A549 (cell line): ENCODE results near the gene CYB5RL.

Source experiments
- CTCF ChIP-seq: fragments of >200 bp; sonication (Bioruptor Twin); formaldehyde crosslinking; IDR thresholded peaks from 3 replicates; pipeline ENCODE4 v1.5.1; 2016
- EP300 ChIP-seq, 2 experiments: fragments of >200 bp; sonication (Bioruptor Twin); formaldehyde crosslinking; IDR thresholded peaks; 2 replicates in 1 of 2; 3 replicates in 1 of 2; pipeline ENCODE4 v1.6.1; 2016 to 2017
- ESRRA ChIP-seq: fragments of 150-350 bp; IDR thresholded peaks from 2 replicates; pipeline ENCODE4 v1.6.1; 2014; ENCODE audit warnings: mild to moderate bottlenecking, low read length, borderline replicate concordance
- KDM5A ChIP-seq: fragments of 200-600 bp; sonication (generic); IDR thresholded peaks from 2 replicates; pipeline ENCODE4 v1.6.1; 2016; ENCODE audit warnings: antibody characterized with exemption, mild to moderate bottlenecking
- MAFK ChIP-seq: fragments of 450-650 bp; IDR thresholded peaks from 2 replicates; pipeline ENCODE4 v1.6.1; 2014; ENCODE audit not compliant: partially characterized antibody
- NPAS2 ChIP-seq: fragments of 250-450 bp; sonication (Bioruptor Pico); IDR thresholded peaks from 2 replicates; pipeline ENCODE4 v1.8.0; 2022; ENCODE audit warnings: mild to moderate bottlenecking, moderate library complexity, borderline replicate concordance
- RAD21 ChIP-seq, 2 experiments: fragments of >200 bp in 1 of 2; sonication (Bioruptor Twin) in 1 of 2; formaldehyde crosslinking in 1 of 2; IDR thresholded peaks in 1 of 2; conservative IDR thresholded peaks in 1 of 2; 2 replicates in 1 of 2; 3 replicates in 1 of 2; pipeline ENCODE4 v1.6.1; 2012 to 2018; ENCODE audit warnings: inconsistent platforms in 1 of 2
- REST ChIP-seq: fragments of 200-600 bp; sonication (generic); IDR thresholded peaks from 2 replicates; pipeline ENCODE4 v1.6.1; 2016; ENCODE audit warnings: antibody characterized with exemption, mild to moderate bottlenecking, moderate library complexity
- RFX5 ChIP-seq: fragments of 450-650 bp; IDR thresholded peaks from 2 replicates; pipeline ENCODE4 v1.7.1; 2014; ENCODE audit warnings: antibody characterized with exemption, mild to moderate bottlenecking, moderate library complexity
- SMC3 ChIP-seq: fragments of >200 bp; sonication (Bioruptor Twin); formaldehyde crosslinking; IDR thresholded peaks from 3 replicates; pipeline ENCODE4 v1.6.1; 2018; ENCODE audit warnings: inconsistent platforms
- TP53 ChIP-seq: fragments of 250-450 bp; sonication (Bioruptor Pico); IDR thresholded peaks from 2 replicates; pipeline ENCODE4 v1.5.0; 2021; ENCODE audit warnings: mild to moderate bottlenecking, moderate library complexity

GRCh38 chr1:54174106-54174505, 25.7 kb downstream of the CYB5RL start:
- TF ChIP-seq TP53 (CRISPR knock-in tag) (no peak), CTCF (no peak), ESRRA (no peak), REST (no peak), RAD21 (conservative IDR thresholded peaks at IDR 0.05 in 1 of 2, IDR thresholded peaks at IDR 0.05 in 1 of 2) (no peak), NPAS2 (CRISPR knock-in tag) (no peak), RFX5 (no peak), EP300 (IDR thresholded peaks at IDR 0.05) (no peak), KDM5A (no peak), MAFK (no peak), SMC3 (no peak)
